OCI-LY1 (cell line): ENCODE results near the gene ADGRB2.

Experiments
- CTCF ChIP-seq: fragments of 200-600 bp; sonication (generic), shearing (Covaris generic); IDR thresholded peaks from 2 replicates; pipeline ENCODE4 v1.5.1; 2017; ENCODE audit warnings: mild to moderate bottlenecking, antibody characterized with exemption, low read length, moderate library complexity, mixed read lengths
- EZH2 ChIP-seq: fragments of 200-600 bp; sonication (generic), shearing (Covaris generic); IDR thresholded peaks from 2 replicates; pipeline ENCODE4 v1.8.0; 2017; ENCODE audit warnings: borderline replicate concordance, mixed run types, mild to moderate bottlenecking, antibody characterized with exemption, low read length, moderate library complexity, mixed read lengths

- TF ChIP-seq EZH2 (no peak), CTCF (no peak)
Measured at GRCh38 chr1:31750858-31751510, 13.2 kb downstream of the ADGRB2 start.
